ENCODE results near the gene DGKK.

Gene DGKK

GRCh38 chrX:50470103-50471031 is at the start of gene DGKK:
DGKK (minus strand) TSS chrX:50470825; CDS start chrX:50470678, 147 bp downstream.
- TF ChIP-seq CTCF (IDR thresholded peaks at IDR 0.05), result no peak

DNA sequence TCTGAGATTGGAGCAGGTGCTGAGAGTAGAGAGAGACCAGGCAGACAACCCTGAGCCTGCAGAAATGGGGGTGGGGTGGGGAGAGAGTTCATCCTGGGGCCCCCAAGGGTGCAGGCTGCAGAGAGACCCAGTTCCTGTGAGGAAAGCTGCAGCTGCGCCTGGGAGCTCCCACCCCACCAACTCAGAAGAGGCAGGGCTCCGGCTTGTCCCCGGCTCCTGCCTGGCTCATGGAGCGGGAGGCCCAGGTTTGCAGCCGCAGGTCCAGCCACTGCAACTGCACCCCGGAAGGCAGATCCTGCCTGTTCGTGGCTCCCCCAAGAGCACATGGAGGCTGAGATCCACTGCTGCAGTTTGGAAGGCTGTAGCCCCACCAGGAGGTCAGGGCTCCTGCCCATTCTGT is 44.2 kb upstream of the DGKK start:
- no peak for TF ChIP-seq CTCF (IDR thresholded peaks at IDR 0.05)

DNA sequence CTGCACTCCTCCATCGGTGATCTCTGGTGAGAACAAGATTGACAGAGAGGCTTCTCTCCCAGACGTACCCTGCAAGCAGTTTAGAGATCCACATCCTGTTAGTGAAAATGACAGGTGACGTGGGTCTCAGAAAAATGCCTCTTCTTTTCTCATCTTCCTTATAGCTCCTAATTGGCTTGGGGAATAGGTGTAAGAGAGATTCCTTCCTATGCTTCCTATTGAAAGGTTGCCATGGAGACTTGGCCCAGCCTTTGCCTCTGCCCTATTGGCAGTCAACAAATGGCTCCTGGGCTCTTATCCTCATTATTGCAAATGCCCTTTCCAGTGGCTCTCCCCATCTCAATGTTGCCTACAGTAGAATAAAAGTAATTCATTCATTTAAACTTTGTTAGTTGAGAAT is 26.5 kb upstream of the DGKK start:
- TF ChIP-seq CTCF (IDR thresholded peaks at IDR 0.05), result no peak

DNA sequence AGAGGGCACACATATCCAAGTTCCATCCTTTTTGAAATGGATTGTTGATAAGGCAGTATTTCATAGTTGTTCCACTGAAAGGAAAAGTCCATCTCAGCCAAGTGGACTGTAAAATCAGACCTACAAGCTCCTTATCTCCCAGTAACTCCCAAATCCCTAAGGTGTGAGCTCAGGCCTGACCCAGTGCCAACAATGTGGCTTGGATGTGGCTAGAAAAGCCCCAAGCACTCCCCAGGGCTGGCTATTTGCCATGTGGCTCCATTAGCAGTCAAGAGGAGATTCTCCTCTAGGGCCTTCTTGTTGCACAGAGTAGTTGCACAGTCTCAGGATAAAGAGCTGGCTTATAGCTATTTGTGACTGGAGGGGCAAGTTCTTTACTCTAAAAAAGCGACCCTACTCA is 25.0 kb upstream of the DGKK start:
- TF ChIP-seq CTCF (IDR thresholded peaks at IDR 0.05), result no peak

GRCh38 chrX:50492720-50493119 is 22.1 kb upstream of the DGKK start:
- TF ChIP-seq CTCF (IDR thresholded peaks at IDR 0.05), result no peak

- no peak for TF ChIP-seq CTCF (IDR thresholded peaks at IDR 0.05)
Measured at GRCh38 chrX:50484662-50485061, 14.0 kb upstream of the DGKK start.

GRCh38 chrX:50483283-50483682 is 12.7 kb upstream of the DGKK start:
- TF ChIP-seq CTCF (IDR thresholded peaks at IDR 0.05), result no peak

Data from LNCAP (cell line).